ENCODE measurements around the gene CDC42EP4. TPM values are rescaled to one million over a fixed set of nuclear protein-coding genes. Genes with fewer than 3 reads are reported as not detected.
A peak's percentile ranks its signal among the peaks of the same experiment; 100 is the strongest.
"Not testable (repeated sequence)": the region's sequence is repeated elsewhere in the genome, so short reads cannot be mapped to it uniquely, and the experiment has no call there.

The CDC42EP4 gene
- polyA plus RNA-seq, 1 donor: 19.5 TPM

DNA sequence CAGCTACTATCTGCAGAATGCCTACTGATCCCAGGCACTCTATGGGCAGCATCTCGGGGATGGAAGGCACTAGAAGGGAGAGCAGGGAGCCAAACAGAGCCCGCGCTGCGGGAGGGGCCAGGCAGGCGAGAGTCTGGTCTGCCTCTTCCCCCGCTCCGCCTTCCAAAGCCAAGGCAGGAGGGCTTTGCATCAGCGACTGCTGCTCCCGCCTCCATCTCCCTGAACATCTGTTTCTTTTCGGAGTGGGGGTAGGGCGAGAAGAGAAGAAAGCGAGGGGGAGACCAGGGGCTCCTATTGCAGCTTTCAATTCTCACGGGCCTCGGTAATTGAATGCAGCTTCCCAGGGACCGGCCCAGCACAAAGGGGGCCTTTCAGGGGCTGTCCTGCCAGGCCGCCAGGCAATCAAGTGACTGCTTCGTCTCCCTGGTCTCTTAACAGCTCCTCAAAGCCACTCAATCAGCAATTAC, 31.4 kb upstream of the CDC42EP4 start:
- peak; percentile 75 for DNase-seq (ENCODE audit: low read depth)

DNA sequence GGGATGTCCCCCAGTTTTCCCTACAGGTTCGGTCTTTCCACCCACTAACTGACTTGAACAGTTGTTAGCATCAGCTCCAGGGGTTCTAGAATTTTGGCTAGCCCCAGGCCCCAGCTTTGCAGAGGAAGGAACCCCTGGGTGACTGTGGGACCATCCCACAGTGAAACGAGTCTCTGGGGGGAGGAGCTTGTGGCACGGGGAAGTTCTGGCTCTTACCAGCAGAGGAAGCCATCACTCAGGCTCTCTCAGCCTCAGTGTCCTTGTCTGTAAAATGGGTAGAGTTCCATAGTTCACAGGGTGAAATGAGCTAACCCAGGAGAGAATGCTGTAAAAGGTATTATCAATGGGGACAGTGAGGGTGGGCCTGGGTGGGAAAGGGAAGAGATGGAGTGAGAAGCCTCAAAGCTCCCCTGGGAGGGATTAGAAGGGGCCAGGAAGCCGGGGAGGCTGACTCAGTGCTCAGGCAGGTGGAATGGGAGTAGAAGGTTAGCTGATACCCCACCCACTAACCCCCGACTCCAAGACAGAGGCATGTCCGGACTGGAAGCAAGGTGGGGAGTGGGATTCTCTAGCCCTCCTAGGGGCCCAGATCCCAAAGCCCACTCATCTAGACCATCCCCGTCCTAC, 30.9 kb upstream of the CDC42EP4 start:
- DNase-seq (ENCODE audit: low read depth): no peak

DNA sequence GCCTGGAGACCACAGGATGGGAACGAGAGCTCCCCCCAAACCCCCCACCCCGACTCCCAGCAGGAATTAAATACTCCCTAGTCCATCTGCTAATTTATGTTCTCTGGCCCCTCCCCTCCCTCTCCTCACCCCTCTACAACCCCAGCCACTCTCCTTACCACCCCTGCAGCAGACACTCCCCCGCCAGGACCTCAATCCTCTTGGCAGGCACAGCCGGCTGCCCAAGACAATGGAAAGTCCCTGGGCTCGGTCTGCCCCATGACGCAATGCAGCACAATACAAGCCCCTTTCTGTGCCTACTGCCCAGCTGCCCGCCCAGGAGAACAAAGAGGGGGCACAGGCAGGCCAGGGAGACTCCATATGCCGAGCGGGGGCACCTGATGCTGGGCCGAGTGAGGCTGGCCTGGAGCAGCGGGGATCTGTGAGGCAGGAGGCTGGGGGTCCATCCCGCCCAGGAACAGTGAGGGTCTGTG, 30.3 kb upstream of the CDC42EP4 start:
- DNase-seq (ENCODE audit: low read depth): no peak

DNA sequence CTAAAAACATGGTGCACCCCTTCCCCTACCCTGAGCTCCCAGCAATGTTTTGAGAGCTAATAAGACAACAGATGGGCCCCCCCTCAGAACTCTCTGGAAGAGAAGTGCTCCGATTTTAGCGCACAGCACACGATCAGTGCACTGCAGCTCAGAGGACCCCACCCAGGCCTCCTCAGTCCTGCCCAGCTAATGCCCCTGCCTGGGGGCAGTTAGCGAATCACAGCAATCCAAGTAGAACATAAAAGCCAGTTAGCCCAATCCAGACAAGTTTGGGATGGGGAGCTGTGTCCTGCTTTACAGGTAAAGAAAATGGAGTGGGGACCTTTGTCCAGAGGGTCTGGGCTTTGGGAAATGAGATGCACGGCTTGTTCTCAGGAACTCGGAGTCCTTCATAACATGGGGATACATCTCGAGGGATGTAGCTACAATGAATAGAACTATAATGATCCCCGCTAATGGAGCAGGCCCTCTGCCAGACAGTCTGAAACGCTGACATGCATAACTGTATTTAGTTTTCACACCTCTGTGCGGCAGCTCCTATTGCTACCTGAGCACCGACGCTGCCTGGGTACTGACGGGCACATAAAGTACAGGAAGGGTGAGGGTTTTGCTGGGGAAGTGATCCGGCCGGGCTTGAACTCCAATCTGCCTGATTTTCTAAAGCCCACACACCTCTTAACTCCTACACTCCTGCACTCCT, 29.7 kb upstream of the CDC42EP4 start:
- DNase-seq (ENCODE audit: low read depth): no peak

DNA sequence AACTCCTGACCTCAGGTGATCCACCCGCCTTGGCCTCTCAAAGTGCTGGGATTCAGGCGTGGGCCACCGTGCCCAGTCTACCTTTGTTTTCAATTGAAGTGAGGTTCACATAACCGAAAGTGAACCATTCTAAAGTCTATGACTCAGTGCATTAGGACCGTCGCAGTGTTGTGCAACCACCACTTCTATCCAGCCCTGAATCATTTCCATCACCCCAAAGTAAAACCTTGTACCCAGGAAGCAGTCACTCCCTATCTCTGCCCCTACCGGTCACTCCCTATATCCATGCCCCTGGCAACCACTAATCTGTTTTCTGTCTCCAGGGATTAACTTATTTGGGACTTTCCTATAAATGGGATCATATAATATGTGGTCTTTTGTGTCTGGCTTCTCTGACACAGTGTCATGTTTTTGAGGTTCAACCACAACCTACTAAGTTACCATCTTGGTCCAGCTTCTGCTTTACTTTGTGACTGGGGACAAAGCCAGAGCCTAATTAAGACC, 28.3 kb upstream of the CDC42EP4 start:
- no peak for DNase-seq (ENCODE audit: low read depth)

DNA sequence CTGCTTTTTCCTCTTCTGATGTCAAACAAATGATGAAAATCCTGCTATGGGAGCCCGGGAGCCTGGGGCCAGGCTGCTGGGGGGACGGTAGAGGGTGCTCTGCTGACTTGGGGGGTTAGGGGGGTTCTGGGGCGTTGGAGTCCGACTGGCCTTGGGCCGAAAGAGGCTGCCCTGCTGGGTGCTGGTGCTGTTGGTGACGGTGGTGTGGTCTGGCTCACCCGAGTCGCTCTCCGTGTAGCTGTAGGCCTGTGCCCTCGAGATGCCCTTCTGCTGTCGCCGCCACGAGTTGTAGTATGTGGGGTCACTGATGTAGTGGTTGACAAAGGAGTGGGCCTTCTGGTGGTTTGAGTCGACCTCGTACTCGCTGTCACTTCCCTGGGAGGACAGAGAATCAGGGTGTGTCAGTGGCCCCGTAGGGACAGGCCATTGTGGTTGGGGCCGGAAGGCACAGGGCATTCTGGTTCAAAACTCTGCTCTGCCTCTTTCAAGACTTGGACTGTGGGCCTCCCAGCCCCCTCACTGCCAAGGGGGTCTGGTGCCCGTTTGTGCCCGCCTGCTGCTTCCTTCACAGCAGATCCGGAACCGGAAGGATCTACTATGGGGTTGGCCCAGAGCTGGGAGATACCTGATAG, 26.9 kb upstream of the CDC42EP4 start:
- no peak for DNase-seq (ENCODE audit: low read depth)

DNA sequence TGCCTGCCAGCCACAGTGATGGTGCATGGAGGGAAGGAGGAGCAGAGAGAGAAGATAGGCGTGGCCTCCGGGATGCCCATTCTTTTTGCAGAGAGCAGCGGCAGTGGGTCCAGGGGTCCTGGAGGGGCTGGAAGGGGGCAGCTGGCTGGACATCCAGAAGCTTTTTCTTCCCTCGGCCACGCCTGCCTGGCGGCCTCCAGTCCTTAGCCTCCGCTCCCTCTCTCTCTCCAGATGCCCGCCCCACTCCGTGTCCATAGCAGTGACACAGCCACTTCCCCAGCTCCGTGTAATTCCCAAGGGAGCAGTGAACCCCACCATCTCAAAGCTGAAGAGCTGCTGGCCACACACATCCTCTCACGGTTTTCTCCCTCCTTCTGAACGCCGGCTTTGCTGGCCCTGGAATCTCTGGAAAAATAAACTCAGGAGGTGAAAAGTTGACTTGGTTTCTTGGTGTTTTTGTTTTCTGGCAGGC, 26.3 kb upstream of the CDC42EP4 start:
- DNase-seq (ENCODE audit: low read depth): no peak

DNA sequence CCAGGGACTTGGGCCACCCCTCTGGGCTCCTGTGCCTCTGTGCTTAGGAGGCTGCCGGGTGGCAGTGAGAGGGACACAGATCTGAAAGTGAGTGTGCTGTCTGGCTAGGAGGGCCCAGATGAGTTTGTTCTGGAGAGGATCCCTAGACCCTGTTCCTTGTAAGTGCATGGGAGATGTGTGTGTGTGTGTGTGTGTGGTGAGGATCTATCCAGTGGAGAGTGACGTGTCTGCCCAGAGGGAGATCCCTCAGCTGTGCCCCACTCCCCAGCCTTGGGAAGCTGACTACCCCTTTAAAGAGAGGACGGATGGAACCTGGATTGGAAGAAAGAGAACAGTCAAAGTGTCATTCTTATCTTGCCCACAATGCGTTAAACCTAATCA, 25.5 kb upstream of the CDC42EP4 start:
- DNase-seq (ENCODE audit: low read depth): no peak

DNA sequence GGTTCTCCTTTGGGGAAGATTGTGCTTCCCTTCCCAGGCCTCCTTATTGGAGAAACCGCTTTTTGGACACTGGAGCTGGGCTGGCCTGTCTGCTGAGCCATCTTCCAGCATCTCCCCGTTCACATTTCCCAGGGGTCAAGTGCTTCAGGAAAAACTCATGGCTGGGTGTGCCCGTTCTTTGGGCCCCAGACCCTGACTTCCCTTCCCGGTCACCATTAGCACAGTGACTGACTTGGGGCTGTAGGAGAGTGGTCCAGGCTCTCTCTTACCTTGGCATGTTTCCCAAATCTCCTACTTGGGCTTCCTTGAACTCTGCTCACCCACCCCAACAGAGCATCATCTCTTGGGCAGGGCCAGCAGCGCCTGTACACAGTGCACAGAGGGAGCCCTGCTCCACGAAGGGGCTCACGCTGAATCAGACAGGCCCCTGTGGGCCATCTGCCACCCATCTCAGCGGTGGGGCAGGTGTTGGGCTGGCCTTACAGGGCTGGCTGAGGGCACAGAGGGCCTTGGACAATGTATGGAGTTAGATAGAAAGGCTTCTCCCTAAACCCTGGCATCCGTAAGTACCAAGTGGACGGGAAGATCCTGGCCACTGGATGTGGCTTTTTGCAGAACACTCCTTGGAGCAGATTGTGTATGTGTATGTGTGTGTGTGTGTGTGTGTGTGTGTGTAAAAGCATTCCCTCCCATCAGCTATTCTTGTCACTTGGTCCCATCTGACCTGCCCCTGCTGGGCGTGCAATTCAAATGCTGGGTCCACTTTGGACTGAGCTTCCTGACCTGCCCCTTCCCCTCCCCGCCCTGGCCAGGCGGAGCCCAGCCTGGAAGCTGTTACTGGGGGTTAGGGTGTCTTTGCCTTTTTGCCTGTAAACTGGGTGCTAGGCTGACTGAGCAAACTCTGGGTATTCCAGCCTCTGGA, 24.9 kb upstream of the CDC42EP4 start:
- DNase-seq (ENCODE audit: low read depth): no peak

DNA sequence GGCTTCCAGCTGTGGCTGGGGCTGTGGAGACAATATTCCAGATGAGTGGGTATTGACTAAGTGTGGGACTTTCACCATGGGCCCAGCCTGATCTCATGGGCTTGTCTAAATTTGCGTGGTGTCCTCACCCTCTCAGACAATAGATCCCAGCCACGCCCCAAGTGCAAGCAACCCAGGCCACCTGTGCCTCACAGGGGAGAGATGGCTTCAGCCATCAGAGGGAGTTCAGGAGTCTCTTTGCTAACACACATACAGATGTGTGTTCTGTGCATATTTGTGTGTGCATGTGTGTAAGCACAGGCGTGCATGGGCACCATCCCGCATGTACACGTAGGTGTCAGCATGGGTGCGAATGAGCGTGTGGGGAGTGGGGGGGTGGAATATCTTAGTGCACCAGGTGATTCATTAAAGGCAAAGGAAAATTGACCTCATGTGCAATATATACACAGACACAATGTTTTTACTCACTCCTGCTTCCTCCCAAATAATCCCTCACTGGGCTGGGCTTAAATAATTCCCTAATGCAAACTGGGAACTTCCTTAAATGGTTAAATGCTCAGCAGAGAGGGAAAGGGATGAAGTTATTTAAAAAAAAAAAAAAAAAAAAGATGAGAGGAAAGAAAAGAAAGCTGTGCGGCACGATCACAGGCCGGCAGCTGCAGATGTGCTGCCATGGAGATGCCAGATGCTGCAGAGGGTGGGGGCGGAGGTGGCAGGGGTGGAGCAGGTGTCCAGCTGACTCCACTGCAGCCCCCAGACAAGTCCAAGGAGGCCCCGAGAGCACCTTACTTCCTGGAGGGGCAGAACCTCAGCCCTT, 24.0 kb upstream of the CDC42EP4 start:
- no peak for DNase-seq (ENCODE audit: low read depth)

DNA sequence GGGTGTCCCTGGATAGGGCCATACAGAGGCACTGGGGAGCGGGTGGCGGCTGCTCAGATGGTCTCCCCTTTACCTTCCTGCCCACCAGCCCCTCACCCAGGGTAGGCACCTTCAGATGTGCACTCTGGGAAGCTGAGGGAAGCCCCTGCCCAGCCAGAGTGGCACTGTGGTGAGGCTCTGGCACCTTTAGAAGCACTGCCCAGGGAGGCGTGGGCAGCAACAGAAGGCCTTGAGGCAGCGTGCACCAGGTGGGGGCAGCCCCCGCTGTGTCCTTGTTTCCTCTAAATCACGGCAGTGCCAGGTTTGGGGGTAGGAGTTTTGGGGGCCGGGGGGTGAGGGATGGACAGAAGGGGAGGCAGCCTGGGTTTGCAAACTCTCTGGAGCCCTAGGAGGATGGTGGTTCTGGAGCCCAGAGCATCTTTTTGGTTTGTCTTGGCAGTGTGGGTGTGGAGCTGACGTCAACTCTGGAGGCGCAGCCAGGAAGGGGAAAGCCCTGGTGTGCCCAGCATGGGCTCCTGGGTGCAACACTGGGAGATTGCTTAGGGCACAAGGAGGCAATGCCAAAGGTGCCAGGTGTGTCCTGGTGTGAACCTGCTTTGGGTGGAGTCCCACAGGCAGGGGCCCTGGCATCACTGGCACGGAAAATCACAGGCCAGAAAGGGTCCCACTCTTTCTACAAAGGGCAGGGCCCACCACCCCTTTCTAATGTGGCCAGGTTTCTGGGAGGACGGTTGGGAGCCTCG, 23.1 kb upstream of the CDC42EP4 start:
- DNase-seq (ENCODE audit: low read depth): no peak

DNA sequence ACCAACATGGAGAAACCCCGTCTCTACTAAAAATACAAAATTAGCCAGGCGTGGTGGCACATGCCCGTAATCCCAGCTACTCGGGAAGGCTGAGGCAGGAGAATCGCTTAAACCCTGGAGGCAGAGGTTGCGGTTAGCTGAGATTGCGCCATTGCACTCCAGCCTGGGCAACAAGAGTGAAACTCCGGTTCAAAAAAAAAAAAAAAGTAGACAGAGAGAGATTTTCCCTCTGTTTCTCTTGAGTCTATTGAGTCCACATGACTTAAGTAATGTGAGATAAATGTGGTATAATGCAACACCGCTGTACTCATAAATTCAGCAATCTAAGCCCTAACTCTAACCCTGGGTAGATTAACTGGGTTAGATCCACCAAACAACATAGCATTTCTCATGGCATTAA, 21.6 kb upstream of the CDC42EP4 start:
- DNase-seq (ENCODE audit: low read depth): not testable (repeated sequence)

DNA sequence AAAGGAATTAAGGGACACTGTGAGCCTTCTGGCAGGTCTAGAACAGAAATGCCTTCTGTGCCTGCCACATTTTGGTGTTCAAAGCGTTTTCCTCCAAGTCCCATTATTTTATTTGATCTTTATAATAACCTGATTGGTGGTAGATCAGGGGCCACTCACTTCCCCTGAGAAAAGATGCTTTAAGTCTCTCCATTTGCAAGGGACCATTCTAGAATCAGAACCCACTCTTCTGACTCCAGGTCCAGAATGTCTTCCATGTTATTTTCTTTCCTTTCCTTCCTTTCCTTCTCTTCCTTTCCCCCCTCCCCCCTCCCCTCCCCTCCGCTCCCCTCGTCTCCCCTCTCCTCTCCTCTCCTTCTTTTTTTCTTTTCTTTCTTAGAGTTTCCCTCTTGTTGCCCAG, 19.3 kb upstream of the CDC42EP4 start:
- no peak for DNase-seq (ENCODE audit: low read depth)

DNA sequence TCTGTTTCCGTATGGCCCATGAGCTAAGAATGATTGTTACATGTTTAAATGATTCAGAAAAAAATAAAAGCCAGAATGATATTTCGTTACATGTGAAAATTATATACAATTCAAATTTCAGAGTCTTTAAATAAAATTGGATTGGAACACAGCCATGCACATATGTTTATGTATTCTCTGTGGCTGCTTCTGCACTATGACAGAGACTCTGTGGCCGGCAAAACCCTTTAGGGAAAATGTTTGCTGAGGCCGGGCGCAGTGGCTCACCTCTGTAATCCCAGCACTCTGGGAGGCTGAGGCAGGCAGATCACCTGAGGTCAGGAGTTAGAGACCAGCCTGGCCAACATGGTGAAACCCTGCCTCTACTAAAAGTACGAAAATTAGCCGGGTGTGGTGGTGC, 15.9 kb upstream of the CDC42EP4 start:
- no peak for DNase-seq (ENCODE audit: low read depth)

DNA sequence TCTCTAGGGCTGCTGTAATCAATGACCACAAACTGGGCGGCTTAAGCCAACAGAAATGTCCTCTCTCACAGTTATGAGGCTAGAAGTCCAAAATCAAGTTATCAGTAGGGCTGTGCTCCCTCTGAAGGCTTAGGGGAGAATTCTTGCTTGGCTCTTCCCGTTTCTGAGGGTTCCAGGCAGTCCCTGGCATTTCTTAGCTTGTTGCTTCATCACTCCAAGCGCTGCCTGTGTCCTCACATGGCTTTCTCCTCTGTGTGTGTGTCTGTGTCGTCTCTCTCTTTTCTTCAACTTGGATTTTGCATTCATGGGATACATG, 13.7 kb upstream of the CDC42EP4 start:
- no peak for DNase-seq (ENCODE audit: low read depth)

DNA sequence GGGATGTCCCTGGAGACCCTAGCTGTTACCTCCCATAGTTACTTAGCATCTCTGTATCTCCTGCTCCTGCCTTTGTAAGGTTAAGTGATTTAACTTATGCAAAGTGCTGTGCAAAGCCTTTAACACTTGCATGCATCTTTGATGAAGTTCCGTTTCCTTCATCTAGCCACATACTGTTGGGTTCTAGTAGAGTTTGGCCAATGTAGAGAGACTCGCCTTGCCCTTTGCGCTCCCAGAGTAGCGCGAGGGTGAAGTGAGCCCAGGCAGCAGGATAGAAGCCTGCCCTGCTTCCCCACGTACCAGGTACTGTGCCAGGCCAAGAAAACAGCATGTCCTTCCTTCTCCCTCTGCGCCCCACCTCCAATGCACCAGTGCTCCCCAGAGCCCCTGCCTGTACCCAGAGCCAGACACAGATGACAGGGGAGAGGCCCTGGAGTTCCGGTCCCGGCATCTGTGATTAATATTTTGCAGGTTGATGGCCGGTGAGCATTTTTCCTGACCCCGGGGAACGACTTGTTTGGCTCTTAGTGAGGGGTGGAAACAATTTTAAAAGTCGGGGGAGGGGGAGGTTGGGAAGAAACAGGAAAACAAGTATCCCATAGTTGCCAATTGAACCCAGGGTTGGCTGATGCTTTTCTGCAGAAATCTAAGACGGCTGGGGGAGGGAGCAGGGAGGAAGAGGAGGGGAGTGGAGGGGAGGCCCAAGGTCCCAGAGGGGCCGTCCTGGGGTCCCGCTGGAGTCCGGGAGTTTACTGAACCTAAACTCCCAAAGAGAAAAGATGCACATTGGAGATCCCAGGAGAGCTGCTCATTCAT, 13.1 kb upstream of the CDC42EP4 start:
- no peak for DNase-seq (ENCODE audit: low read depth)

DNA sequence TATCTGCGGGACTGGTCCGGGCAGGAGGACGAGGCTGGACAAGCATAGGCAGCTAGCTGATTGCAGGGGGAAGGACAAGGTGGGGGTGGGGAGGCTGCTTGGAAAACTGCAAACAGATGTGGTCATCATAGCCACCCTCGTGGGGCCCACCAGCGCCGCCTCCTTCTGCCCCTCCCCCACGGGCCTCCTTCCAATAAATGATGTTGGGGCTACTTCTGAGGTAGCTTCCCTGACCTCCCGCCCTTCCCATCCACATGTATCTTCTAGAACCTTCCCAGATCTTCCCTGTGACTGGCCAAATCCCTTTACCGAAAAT, 12.3 kb upstream of the CDC42EP4 start:
- DNase-seq (ENCODE audit: low read depth): no peak

DNA sequence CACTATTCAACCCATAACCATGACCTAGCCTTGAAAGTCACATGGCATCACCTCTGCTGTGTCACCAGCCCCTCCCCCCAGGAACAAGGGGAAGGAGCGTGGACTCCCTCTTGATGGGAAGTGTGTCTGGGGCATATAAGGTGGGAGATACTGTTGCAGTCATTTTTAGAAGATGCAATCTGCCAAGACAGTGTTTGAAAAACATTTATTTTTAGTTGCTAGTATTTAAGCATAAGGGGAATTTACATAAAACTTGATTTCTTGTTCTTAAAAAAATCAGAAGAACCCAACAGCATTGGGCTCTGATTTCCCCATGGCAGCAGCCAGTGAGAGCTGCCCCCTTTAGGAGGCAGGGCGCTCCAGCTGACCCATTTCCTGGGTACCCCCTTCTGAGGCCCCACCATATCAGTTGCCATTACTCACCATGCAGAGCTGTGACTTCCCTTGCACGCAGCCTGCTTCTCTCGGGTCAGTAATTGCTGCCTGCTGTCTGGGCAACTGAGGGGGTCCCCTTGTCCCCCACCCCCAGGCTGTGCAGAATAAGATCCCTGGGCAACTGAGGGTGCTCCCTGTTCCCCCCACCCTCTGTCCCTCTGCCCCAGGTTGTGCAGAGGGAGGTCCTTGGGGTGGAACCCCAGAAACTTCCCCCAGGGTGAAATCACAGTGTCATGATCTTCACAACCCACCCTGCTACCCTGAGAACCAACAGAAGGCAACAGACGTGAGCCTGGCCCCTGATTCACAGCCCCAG, 11.8 kb upstream of the CDC42EP4 start:
- no peak for DNase-seq (ENCODE audit: low read depth)

Data from forelimb muscle (tissue), 1 donor.